Activated CD8-positive, alpha-beta T cell treated with anti-CD3 and anti-CD28 coated beads, Interleukin-2, amount 10 ng/mL, durations not matched to agents 7 days and 5 days (primary cell): ENCODE results near the gene TTC39C. TPM values are rescaled to one million over a fixed set of nuclear protein-coding genes. Genes with fewer than 3 reads are reported as not detected.

Experiments used
- ATAC-seq: fragments of 150-1000 bp; cut with Tn5 transposase; one replicate; pipeline ENCODE4 v1.10.0; 2021; ENCODE audit warnings: moderate library complexity
- CTCF ChIA-PET: fragments of 350-600 bp; sonication (Branson Sonifier 250); formaldehyde crosslinking; loops from one replicate; lab custom pipeline; 2021; ENCODE audit warnings: antibody characterized with exemption; lab: Charles Lee
- POLR2A ChIA-PET: fragments of 350-600 bp; sonication (Branson Sonifier 250); formaldehyde crosslinking; loops from one replicate; lab custom pipeline; 2021; ENCODE audit warnings: antibody characterized with exemption; lab: Charles Lee
- DNase-seq: peaks from one replicate; pipeline ENCODE4 v3.0.0-alpha.2; 2020
- H3K27ac Mint-ChIP-seq: one replicate; pipeline ENCODE4 v1.8.0; 2021; ENCODE audit warnings: mild to moderate bottlenecking, mixed read lengths
- H3K27me3 Mint-ChIP-seq: one replicate; pipeline ENCODE4 v1.8.0; 2021; ENCODE audit warnings: low read depth, mixed read lengths
- H3K36me3 Mint-ChIP-seq: one replicate; pipeline ENCODE4 v1.8.0; 2021; ENCODE audit warnings: low read depth, mixed read lengths
- H3K4me1 Mint-ChIP-seq: one replicate; pipeline ENCODE4 v1.8.0; 2021; ENCODE audit warnings: low read depth, mixed read lengths
- H3K4me3 Mint-ChIP-seq: one replicate; pipeline ENCODE4 v1.8.0; 2021; ENCODE audit warnings: mild to moderate bottlenecking, mixed read lengths
- H3K9me3 Mint-ChIP-seq: one replicate; pipeline ENCODE4 v1.8.0; 2022; ENCODE audit warnings: mixed read lengths; ENCODE audit not compliant: insufficient read depth
- total RNA-seq, 2 experiments: library from RNA; stranded (reverse); gene quantifications; one replicate each; pipeline ENCODE4 v1.2.3, GENCODE V29; 2021

TTC39C gene
- total RNA-seq, 2 experiments from 2014 or later = 71.5 to 72.2 TPM

GRCh38 chr18:24120676-24121075 is 106.1 kb downstream of the TTC39C start:
- CTCF ChIA-PET = interaction anchor here (1.3 to 1.7 kb wide), 2 partner anchors 202 to 293 kb away, joined by 4 to 13 read pairs; no protein-coding TSS in a partner anchor
- ATAC-seq = no peak

DNA sequence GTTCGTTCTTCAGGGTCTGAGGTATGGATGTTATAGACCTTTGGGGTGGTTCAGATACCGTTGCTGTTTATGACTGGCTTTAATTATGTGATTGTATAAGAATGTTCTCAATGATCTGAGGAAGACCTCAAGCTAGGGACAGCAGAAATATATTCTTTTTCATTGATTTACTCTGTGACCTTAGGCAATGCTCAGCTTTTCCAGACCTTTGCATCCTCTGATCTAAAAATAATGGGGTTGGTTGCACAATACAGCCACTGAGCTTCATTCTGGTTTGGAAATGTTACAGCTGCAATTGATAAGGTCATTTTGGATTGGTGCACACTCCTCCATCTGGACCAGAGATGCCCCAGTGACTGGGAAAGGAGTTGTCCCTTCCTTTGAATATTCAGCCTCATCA is 107.1 kb downstream of the TTC39C start:
- no peaks in the 10 kb centered on the region for H3K27me3 Mint-ChIP-seq
- peaks cover 61% of the 10 kb centered on the region for H3K36me3 Mint-ChIP-seq
- peaks cover 4% of the 10 kb centered on the region for H3K4me1 Mint-ChIP-seq
- ATAC-seq (no peak), DNase-seq (no peak)
- H3K9me3 Mint-ChIP-seq = no peaks in the 10 kb centered on the region
- H3K4me3 Mint-ChIP-seq = no peak overlapping the region
- CTCF ChIA-PET = no interaction called here
- POLR2A ChIA-PET = no interaction called here
- no peak overlapping the region for H3K27ac Mint-ChIP-seq

More at GRCh38 chr18:24120676-24121075, 106.1 kb downstream of the TTC39C start:
- peaks cover 65% of the 10 kb centered on the region for H3K36me3 Mint-ChIP-seq
- DNase-seq = no peak
- H3K9me3 Mint-ChIP-seq = no peaks in the 10 kb centered on the region
- no peak overlapping the region for H3K4me3 Mint-ChIP-seq
- H3K4me1 Mint-ChIP-seq = peaks cover 10% of the 10 kb centered on the region
- POLR2A ChIA-PET = no interaction called here
- H3K27ac Mint-ChIP-seq = no peak overlapping the region
- H3K27me3 Mint-ChIP-seq = no peaks in the 10 kb centered on the region

DNA sequence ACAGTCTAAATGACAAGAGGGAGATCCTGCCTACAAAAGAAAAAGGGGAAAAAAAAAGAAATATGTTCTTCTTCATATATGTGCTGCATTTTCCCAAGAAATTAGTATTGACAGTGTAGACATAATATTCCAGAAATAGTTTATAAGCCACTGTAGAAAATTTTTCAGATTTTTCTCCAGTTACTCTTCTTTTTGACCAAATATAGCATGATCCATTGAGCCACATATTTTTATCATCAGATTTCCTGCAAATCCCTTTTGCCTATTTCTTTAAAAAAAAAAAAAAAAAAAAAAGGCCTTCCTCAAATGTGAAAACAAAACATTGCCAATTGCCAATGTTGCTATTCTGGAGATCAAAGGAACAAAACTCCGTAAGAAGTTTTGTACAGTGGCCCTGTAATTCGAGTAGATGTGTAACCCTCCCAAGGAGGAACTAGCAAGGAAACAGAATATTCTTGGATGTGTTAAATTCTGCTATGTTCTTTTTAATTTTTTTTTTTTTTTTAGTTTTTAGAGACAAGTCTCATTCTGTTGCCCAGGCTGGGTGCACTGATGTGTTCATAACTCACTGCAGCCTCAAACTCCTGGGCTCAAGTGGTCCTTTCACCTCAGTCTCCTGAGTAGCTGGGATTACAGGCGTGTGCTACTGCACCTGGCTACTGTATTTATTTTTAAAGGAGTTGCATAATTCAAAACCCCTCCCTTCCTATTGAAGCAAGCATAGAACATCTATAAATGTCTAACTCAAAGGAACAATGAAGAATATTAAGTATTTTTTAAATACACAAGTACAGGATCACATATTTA is 111.8 kb downstream of the TTC39C start:
- H3K9me3 Mint-ChIP-seq = no peaks in the 10 kb centered on the region
- DNase-seq (no peak), ATAC-seq (no peak)
- no peak overlapping the region for H3K27ac Mint-ChIP-seq
- H3K27me3 Mint-ChIP-seq = no peaks in the 10 kb centered on the region
- ChIA-PET CTCF (no interaction called here), POLR2A (no interaction called here)
- H3K4me3 Mint-ChIP-seq = no peak overlapping the region
- peaks cover 59% of the 10 kb centered on the region for H3K36me3 Mint-ChIP-seq
- no peaks in the 10 kb centered on the region for H3K4me1 Mint-ChIP-seq

- Mint-ChIP-seq H3K4me1 (no peaks in the 10 kb centered on the region), H3K27me3 (no peaks in the 10 kb centered on the region), H3K36me3 (peaks cover 60% of the 10 kb centered on the region), H3K4me3 (no peak overlapping the region), H3K9me3 (no peaks in the 10 kb centered on the region), H3K27ac (no peak overlapping the region)
- CTCF ChIA-PET = interaction anchor here (0.6 kb wide), 1 partner anchor 8 kb away, joined by 3 read pairs; no protein-coding TSS in a partner anchor
- POLR2A ChIA-PET = no interaction called here
- ATAC-seq (no peak), DNase-seq (no peak)
Observed at GRCh38 chr18:24127735-24128134, 113.2 kb downstream of the TTC39C start.

GRCh38 chr18:24128700-24129099 is 114.1 kb downstream of the TTC39C start:
- H3K36me3 Mint-ChIP-seq = peaks cover 63% of the 10 kb centered on the region
- ATAC-seq = no peak
- ChIA-PET CTCF (no interaction called here), POLR2A (no interaction called here)
- H3K27ac Mint-ChIP-seq = peak overlapping the region; percentile 4
- H3K4me1 Mint-ChIP-seq = no peaks in the 10 kb centered on the region
- DNase-seq = no peak
- H3K9me3 Mint-ChIP-seq = no peaks in the 10 kb centered on the region
- no peaks in the 10 kb centered on the region for H3K27me3 Mint-ChIP-seq
- H3K4me3 Mint-ChIP-seq = no peak overlapping the region

GRCh38 chr18:24130494-24130893 is 115.9 kb downstream of the TTC39C start:
- ChIA-PET POLR2A (no interaction called here), CTCF (no interaction called here)
- DNase-seq (no peak), ATAC-seq (no peak)
- H3K4me3 Mint-ChIP-seq = no peak overlapping the region
- H3K9me3 Mint-ChIP-seq = no peaks in the 10 kb centered on the region
- H3K4me1 Mint-ChIP-seq = no peaks in the 10 kb centered on the region
- no peak overlapping the region for H3K27ac Mint-ChIP-seq
- H3K27me3 Mint-ChIP-seq = no peaks in the 10 kb centered on the region
- H3K36me3 Mint-ChIP-seq = peaks cover 60% of the 10 kb centered on the region

- DNase-seq = no peak
- Mint-ChIP-seq H3K36me3 (peaks cover 38% of the 10 kb centered on the region), H3K27ac (no peak overlapping the region), H3K27me3 (peaks cover 12% of the 10 kb centered on the region), H3K4me3 (no peak overlapping the region), H3K9me3 (no peaks in the 10 kb centered on the region), H3K4me1 (peaks cover 26% of the 10 kb centered on the region)
- CTCF ChIA-PET = interaction anchor here (1.0 to 1.2 kb wide), 2 partner anchors 19 to 23 kb away, joined by 3 to 4 read pairs; no protein-coding TSS in a partner anchor
- POLR2A ChIA-PET = no interaction called here
- no peak for ATAC-seq
Observed at GRCh38 chr18:24136967-24137373, 122.4 kb downstream of the TTC39C start.

DNA sequence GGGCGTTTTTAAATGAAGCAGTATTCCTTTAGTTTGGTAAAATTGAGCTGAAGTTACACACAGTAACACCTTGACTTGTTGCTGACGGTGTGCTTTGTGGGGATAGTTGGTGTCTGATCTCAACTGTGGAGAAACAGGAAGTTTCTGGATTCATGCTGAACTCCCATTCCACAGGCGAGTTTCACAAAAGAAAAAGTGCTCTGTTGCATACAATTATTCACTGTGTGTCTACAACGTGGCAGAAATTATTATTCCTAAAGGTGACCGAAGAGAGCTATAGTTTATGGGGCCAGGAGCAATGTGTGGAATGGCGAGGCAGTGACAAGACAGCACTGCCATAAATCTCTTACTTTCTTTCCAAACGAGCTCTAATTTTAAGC is 123.8 kb downstream of the TTC39C start:
- ChIA-PET POLR2A (interaction anchor here (0.6 to 1.0 kb wide), 2 partner anchors 12 to 26 kb away, joined by 3 to 4 read pairs; no protein-coding TSS in a partner anchor), CTCF (interaction anchor here (1.0 to 1.3 kb wide), 4 partner anchors 9 to 350 kb away, joined by 3 to 4 read pairs (median 3); no protein-coding TSS in a partner anchor)
- ATAC-seq (peak; percentile 17), DNase-seq (no peak)
- H3K36me3 Mint-ChIP-seq = peaks cover 25% of the 10 kb centered on the region
- H3K9me3 Mint-ChIP-seq = no peaks in the 10 kb centered on the region
- peaks cover 26% of the 10 kb centered on the region for H3K4me1 Mint-ChIP-seq
- peak overlapping the region; percentile 52 for H3K27ac Mint-ChIP-seq
- peaks cover 14% of the 10 kb centered on the region for H3K27me3 Mint-ChIP-seq
- peak overlapping the region; percentile 80 for H3K4me3 Mint-ChIP-seq

DNA sequence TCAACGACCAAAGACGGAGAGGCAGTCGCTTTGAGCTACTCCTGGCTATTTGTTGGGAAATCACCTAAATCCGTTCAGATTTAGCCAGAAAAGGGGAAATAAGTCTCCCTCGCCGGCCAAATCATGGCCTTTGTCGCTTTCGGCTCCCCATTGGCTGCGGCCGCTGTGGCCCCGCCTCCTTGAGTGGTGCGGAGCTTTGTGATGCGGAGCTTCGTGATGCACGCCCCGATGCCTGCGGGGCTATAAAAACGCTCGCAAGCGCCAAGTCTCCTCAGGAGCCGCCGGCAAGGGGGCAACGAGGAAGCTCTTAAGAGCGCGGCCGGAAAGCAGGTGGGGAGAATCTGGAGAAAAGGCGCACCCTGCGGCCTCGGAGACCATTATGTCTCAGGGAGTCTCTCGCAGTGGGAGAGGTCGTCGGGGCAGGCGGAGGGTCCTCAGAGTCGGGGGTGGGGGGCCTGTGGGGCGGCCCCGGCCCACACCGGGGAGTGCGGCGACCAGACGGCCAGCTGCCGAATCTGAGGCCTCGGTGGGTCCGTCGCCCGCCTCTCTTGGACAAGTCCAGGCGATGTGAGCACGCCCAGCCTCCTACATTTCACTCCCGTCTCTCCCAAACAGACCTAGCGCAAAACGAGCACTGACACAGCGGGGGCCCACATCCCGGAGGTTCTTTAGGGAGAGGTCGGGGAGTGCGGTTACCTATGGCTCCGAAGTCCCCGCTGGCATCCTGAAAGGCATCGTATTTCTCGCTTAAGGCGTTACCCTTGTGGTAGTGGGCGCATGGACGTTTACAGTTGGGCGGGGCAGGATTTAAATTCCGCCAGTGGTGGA is 124.4 kb downstream of the TTC39C start, which contains the start of gene CABYR:
CABYR (plus strand) TSS at position 274 of the 828 bp plus-strand sequence. CDS start 4,053 bp downstream, outside the sequence.
- peaks cover 26% of the 10 kb centered on the region for H3K4me1 Mint-ChIP-seq
- POLR2A ChIA-PET = interaction anchor here (0.6 to 1.0 kb wide), 2 partner anchors 11 to 27 kb away, joined by 3 to 4 read pairs; no protein-coding TSS in a partner anchor
- CTCF ChIA-PET = interaction anchor here (1.0 to 1.3 kb wide), 4 partner anchors 9 to 350 kb away, joined by 3 to 4 read pairs (median 3); no protein-coding TSS in a partner anchor
- H3K27ac Mint-ChIP-seq = peak within 1 kb of the TSS; percentile 52
- peak within 1 kb of the TSS; percentile 80 for H3K4me3 Mint-ChIP-seq
- no peaks in the 10 kb centered on the region for H3K9me3 Mint-ChIP-seq
- peaks cover 15% of the 10 kb centered on the region for H3K27me3 Mint-ChIP-seq
- ATAC-seq = peak; percentile 91
- H3K36me3 Mint-ChIP-seq = peaks cover 21% of the 10 kb centered on the region
- peak; percentile 69 for DNase-seq

DNA sequence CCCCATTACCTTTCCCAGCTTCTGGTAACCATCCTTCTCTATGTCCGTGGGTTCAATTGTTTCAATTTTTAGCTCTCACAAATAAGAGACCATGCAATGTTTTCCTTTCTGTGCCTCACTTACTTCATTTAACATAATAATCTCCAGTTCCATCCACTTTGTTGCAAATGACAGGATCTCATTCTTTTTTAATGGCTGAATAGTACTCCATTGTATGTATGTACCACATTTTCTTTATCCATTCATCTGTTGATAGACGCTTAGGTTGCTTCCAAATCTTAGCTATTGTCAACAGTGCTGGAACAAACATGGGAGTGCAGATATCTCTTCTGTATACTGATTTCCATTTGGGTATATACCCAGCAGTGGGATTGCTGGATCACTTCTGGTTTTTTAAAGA is 126.1 kb downstream of the TTC39C start:
- Mint-ChIP-seq H3K4me1 (peaks cover 26% of the 10 kb centered on the region), H3K9me3 (no peaks in the 10 kb centered on the region), H3K36me3 (peaks cover 13% of the 10 kb centered on the region), H3K4me3 (no peak overlapping the region), H3K27ac (no peak overlapping the region), H3K27me3 (peaks cover 23% of the 10 kb centered on the region)
- POLR2A ChIA-PET = no interaction called here
- ATAC-seq (no peak), DNase-seq (no peak)
- CTCF ChIA-PET = interaction anchor here (1.0 kb wide), 1 partner anchor 114 kb away, joined by 3 read pairs; no protein-coding TSS in a partner anchor

DNA sequence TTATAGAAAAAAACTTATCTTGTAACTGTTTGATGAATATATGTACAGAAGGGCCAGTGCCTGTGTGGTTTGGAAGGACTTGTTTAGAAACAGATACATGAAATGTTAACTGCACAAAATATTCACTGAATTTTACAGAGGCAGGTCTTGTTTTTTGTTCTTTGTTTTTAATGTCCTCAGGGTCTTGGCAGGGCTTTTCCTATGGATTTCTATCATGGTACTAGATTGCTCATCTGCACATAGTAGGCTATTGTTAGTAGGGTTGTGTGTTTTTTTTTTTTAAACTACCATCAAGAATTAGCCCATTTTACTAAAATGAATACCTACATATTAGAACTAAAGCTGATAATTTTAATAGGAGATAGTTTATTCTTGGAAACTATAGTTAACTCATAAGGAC is 127.8 kb downstream of the TTC39C start:
- H3K36me3 Mint-ChIP-seq = no peaks in the 10 kb centered on the region
- ATAC-seq (no peak), DNase-seq (no peak)
- no peak overlapping the region for H3K27ac Mint-ChIP-seq
- H3K27me3 Mint-ChIP-seq = peaks cover 28% of the 10 kb centered on the region
- no peaks in the 10 kb centered on the region for H3K9me3 Mint-ChIP-seq
- H3K4me3 Mint-ChIP-seq = no peak overlapping the region
- ChIA-PET POLR2A (no interaction called here), CTCF (no interaction called here)
- H3K4me1 Mint-ChIP-seq = peaks cover 16% of the 10 kb centered on the region
